Measurements from ENCODE around the gene OR5C1. TPM values are rescaled to one million over a fixed set of nuclear protein-coding genes. Genes with fewer than 3 reads are reported as not detected.

Gene OR5C1
- total and polyA plus RNA-seq, 2 of the 13 experiments (the other 11 are each of a cell fraction or from before 2014, with no cell fraction given): not detected

DNA sequence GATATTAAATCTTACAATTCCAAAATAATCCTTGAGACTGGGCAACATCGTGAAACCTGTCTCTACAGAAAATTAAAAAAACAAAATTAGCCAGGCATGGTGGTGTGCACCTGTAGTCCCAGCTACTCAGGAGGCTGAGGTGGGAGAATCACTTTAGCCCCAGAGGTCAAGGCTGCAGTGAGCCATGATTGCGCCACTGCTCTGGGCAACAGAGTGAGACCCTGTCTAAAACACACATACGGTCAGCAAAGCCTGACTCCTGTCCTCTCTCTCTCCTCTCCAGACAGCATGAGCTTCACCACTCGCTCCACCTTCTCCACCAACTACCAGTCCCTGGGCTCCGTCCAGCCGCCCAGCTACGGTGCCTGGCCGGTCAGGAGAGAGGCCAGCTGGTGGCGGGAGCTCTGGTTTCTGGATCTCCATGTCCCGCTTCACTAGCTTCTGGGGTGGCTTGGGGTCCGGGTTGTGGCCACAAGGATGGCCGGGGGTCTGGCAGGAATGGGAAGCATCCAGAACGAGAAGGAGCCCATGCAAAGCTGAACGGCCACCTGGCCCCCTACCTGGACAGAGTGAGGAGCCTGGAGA lies 48.6 kb downstream of the OR5C1 start (continued):
- TF ChIP-seq, protein P1, sequence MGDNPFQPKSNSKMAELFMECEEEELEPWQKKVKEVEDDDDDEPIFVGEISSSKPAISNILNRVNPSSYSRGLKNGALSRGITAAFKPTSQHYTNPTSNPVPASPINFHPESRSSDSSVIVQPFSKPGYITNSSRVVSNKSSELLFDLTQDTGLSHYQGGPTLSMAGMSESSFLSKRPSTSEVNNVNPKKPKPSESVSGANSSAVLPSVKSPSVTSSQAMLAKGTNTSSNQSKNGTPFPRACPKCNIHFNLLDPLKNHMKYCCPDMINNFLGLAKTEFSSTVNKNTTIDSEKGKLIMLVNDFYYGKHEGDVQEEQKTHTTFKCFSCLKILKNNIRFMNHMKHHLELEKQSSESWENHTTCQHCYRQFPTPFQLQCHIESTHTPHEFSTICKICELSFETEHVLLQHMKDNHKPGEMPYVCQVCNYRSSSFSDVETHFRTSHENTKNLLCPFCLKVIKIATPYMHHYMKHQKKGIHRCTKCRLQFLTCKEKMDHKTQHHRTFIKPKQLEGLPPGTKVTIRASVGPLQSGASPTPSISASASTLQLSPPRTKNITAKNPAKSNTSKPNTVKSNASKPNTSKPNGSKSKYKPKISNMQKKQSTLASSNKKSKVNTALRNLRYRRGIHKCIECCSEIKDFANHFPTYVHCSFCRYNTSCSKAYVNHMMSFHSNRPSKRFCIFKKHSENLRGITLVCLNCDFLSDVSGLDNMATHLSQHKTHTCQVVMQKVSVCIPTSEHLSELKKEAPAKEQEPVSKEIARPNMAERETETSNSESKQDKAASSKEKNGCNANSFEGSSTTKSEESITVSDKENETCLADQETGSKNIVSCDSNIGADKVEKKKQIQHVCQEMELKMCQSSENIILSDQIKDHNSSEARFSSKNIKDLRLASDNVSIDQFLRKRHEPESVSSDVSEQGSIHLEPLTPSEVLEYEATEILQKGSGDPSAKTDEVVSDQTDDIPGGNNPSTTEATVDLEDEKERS (CRISPR knock-in tag; IDR thresholded peaks at IDR 0.05): peak; percentile 72
- TF ChIP-seq, protein P2, sequence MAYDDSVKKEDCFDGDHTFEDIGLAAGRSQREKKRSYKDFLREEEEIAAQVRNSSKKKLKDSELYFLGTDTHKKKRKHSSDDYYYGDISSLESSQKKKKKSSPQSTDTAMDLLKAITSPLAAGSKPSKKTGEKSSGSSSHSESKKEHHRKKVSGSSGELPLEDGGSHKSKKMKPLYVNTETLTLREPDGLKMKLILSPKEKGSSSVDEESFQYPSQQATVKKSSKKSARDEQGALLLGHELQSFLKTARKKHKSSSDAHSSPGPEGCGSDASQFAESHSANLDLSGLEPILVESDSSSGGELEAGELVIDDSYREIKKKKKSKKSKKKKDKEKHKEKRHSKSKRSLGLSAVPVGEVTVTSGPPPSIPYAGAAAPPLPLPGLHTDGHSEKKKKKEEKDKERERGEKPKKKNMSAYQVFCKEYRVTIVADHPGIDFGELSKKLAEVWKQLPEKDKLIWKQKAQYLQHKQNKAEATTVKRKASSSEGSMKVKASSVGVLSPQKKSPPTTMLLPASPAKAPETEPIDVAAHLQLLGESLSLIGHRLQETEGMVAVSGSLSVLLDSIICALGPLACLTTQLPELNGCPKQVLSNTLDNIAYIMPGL (CRISPR knock-in tag; IDR thresholded peaks at IDR 0.05; ENCODE audit: borderline replicate concordance in 1 of 2, low read depth in 1 of 2): no peak
- TF ChIP-seq ZNF382 (CRISPR knock-in tag; IDR thresholded peaks at IDR 0.05; ENCODE audit: borderline replicate concordance) (no peak), NR3C1 (CRISPR knock-in tag; IDR thresholded peaks at IDR 0.05) (no peak), POLR2G (IDR thresholded peaks at IDR 0.05; ENCODE audit: low read depth, low read length) (no peak), DMAP1 (CRISPR knock-in tag; IDR thresholded peaks at IDR 0.05) (no peak), ZNF3 (CRISPR knock-in tag; IDR thresholded peaks at IDR 0.05) (no peak), FOXO1 (CRISPR knock-in tag; IDR thresholded peaks at IDR 0.05) (peak; percentile 11; the same call in 1 of the 2 replicates)
- TF ChIP-seq, protein P3, sequence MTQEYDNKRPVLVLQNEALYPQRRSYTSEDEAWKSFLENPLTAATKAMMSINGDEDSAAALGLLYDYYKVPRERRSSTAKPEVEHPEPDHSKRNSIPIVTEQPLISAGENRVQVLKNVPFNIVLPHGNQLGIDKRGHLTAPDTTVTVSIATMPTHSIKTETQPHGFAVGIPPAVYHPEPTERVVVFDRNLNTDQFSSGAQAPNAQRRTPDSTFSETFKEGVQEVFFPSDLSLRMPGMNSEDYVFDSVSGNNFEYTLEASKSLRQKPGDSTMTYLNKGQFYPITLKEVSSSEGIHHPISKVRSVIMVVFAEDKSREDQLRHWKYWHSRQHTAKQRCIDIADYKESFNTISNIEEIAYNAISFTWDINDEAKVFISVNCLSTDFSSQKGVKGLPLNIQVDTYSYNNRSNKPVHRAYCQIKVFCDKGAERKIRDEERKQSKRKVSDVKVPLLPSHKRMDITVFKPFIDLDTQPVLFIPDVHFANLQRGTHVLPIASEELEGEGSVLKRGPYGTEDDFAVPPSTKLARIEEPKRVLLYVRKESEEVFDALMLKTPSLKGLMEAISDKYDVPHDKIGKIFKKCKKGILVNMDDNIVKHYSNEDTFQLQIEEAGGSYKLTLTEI (CRISPR knock-in tag; conservative IDR thresholded peaks at IDR 0.05): no peak
- TF ChIP-seq, protein P4, sequence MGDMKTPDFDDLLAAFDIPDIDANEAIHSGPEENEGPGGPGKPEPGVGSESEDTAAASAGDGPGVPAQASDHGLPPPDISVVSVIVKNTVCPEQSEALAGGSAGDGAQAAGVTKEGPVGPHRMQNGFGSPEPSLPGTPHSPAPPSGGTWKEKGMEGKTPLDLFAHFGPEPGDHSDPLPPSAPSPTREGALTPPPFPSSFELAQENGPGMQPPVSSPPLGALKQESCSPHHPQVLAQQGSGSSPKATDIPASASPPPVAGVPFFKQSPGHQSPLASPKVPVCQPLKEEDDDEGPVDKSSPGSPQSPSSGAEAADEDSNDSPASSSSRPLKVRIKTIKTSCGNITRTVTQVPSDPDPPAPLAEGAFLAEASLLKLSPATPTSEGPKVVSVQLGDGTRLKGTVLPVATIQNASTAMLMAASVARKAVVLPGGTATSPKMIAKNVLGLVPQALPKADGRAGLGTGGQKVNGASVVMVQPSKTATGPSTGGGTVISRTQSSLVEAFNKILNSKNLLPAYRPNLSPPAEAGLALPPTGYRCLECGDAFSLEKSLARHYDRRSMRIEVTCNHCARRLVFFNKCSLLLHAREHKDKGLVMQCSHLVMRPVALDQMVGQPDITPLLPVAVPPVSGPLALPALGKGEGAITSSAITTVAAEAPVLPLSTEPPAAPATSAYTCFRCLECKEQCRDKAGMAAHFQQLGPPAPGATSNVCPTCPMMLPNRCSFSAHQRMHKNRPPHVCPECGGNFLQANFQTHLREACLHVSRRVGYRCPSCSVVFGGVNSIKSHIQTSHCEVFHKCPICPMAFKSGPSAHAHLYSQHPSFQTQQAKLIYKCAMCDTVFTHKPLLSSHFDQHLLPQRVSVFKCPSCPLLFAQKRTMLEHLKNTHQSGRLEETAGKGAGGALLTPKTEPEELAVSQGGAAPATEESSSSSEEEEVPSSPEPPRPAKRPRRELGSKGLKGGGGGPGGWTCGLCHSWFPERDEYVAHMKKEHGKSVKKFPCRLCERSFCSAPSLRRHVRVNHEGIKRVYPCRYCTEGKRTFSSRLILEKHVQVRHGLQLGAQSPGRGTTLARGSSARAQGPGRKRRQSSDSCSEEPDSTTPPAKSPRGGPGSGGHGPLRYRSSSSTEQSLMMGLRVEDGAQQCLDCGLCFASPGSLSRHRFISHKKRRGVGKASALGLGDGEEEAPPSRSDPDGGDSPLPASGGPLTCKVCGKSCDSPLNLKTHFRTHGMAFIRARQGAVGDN (CRISPR knock-in tag; IDR thresholded peaks at IDR 0.05): peak; percentile 41
- TF ChIP-seq, protein P5, sequence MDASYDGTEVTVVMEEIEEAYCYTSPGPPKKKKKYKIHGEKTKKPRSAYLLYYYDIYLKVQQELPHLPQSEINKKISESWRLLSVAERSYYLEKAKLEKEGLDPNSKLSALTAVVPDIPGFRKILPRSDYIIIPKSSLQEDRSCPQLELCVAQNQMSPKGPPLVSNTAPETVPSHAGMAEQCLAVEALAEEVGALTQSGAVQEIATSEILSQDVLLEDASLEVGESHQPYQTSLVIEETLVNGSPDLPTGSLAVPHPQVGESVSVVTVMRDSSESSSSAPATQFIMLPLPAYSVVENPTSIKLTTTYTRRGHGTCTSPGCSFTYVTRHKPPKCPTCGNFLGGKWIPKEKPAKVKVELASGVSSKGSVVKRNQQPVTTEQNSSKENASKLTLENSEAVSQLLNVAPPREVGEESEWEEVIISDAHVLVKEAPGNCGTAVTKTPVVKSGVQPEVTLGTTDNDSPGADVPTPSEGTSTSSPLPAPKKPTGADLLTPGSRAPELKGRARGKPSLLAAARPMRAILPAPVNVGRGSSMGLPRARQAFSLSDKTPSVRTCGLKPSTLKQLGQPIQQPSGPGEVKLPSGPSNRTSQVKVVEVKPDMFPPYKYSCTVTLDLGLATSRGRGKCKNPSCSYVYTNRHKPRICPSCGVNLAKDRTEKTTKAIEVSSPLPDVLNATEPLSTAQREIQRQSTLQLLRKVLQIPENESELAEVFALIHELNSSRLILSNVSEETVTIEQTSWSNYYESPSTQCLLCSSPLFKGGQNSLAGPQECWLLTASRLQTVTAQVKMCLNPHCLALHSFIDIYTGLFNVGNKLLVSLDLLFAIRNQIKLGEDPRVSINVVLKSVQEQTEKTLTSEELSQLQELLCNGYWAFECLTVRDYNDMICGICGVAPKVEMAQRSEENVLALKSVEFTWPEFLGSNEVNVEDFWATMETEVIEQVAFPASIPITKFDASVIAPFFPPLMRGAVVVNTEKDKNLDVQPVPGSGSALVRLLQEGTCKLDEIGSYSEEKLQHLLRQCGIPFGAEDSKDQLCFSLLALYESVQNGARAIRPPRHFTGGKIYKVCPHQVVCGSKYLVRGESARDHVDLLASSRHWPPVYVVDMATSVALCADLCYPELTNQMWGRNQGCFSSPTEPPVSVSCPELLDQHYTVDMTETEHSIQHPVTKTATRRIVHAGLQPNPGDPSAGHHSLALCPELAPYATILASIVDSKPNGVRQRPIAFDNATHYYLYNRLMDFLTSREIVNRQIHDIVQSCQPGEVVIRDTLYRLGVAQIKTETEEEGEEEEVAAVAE (CRISPR knock-in tag; IDR thresholded peaks at IDR 0.05; ENCODE audit: borderline replicate concordance): no peak
